GM12874 (cell line): ENCODE results near the gene TMEM131.

Source experiments
- TF ChIP-seq, protein P1 (sequence below): IDR thresholded peaks from 2 replicates; pipeline ENCODE4 v1.5.1; 2011; ENCODE audit warnings: low read depth, mild to moderate bottlenecking, control low read depth, low read length, moderate library complexity; ENCODE audit not compliant: insufficient read depth

The TMEM131 gene

DNA sequence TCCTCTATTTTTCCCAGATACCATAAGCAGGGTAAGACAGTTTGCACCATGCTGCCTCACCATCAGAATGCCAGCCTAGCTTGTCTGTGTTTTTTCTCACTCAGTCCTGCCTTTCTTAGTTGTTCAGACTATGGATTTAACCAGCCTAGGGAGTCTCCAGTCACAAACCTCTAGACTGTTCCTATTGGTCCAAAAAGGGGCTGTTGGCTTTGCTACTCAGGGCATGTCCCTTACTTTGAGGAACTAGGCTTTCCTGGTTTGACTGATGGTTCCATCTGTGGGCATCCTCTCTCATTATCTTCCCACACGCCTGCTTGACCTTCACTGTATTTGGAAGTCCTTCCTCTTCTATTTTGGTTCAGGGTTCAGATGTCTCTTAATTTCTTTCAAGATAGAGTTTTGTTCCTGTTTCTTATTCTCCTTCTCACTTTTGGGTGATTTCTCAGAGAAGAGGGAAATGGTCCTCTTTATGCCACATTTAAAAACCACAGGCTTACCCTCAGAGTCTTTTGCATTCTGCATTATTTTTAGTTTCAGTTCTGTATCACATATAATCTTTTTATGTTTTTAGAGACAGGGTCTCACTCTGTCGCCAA, 31.3 kb upstream of the TMEM131 start:
- TF ChIP-seq, protein P1, sequence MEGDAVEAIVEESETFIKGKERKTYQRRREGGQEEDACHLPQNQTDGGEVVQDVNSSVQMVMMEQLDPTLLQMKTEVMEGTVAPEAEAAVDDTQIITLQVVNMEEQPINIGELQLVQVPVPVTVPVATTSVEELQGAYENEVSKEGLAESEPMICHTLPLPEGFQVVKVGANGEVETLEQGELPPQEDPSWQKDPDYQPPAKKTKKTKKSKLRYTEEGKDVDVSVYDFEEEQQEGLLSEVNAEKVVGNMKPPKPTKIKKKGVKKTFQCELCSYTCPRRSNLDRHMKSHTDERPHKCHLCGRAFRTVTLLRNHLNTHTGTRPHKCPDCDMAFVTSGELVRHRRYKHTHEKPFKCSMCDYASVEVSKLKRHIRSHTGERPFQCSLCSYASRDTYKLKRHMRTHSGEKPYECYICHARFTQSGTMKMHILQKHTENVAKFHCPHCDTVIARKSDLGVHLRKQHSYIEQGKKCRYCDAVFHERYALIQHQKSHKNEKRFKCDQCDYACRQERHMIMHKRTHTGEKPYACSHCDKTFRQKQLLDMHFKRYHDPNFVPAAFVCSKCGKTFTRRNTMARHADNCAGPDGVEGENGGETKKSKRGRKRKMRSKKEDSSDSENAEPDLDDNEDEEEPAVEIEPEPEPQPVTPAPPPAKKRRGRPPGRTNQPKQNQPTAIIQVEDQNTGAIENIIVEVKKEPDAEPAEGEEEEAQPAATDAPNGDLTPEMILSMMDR = no peak

GRCh38 chr2:98026292-98026691, 30.5 kb upstream of the TMEM131 start:
- TF ChIP-seq, protein P1 = no peak

DNA sequence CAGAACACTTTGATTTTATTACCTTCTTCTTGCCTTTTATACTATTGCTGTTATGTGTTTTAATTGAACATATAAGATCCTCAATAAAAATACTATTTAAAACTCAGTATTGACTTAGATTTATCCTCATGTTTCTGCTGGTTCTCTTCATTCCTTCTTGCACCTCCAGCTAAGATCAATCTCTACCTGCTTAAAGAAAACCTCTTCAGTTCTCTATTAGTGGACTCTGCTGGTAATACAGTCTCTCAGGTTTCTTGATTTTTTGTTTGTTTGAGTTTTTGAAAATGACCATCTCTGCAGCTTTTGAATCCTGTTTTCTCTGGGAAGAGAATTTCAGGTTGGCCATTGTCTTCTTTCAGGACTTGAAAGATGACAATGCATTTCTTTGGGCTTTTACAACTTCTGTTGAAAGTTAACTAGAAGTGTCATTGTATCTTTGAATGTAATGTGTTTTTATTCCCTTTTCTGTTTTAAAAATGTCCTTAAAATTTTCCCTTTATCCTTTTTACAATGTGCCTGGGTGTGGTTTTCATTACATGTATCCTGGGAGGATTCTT, 29.8 kb upstream of the TMEM131 start:
- TF ChIP-seq, protein P1 = no peak

- TF ChIP-seq, protein P1 = no peak
Observed at GRCh38 chr2:98020992-98021713, 25.4 kb upstream of the TMEM131 start.

DNA sequence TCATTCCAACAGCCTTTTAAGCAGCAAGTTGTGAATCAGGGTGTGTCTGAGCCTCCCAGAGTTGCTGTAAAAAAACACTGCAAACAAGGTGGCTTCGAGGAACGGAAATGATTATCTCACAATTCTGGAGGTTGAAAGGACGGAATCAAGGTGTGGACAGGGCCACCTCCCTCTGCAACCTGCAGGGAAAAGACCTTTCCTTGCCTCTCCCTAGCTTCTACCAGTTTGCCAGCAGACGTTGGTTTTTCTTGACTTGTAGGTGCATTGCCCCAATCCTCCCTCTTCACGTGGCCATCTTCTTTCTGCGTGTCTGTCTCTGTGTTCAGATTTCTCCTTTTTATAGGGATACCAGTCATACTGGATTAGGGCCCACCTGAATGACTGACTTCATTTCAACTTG, 24.8 kb upstream of the TMEM131 start:
- TF ChIP-seq, protein P1 = no peak

GRCh38 chr2:98016908-98017670, 21.3 kb upstream of the TMEM131 start:
- TF ChIP-seq, protein P1 = no peak

GRCh38 chr2:98015671-98016070, 19.9 kb upstream of the TMEM131 start:
- TF ChIP-seq, protein P1 = no peak
